ENCODE results near the gene HSD11B1.

- no peak for TF ChIP-seq EZH2 (IDR thresholded peaks at IDR 0.05)
- TF ChIP-seq POLR2AphosphoS5 (IDR thresholded peaks at IDR 0.05; ENCODE audit: borderline replicate concordance, low read depth, low read length): no peak
These were observed 3.7 kb downstream of the HSD11B1 start for GRCh38 chr1:209708297-209708696.

Data from SK-N-MC (cell line).